CD14-positive monocyte (primary cell): Measurements from ENCODE around the gene ODF2. TPM values are rescaled to one million over a fixed set of nuclear protein-coding genes. Genes with fewer than 3 reads are reported as not detected.

Experiments used
- DNase-seq, 3 donors: peaks; one replicate each; pipeline ENCODE4 v3.0.0-alpha.2; 2011 to 2022
- H2AFZ ChIP-seq: 2 replicates; pipeline ENCODE4 v1.6.0; 2012; ENCODE audit warnings: mild to moderate bottlenecking, low read depth, low read length, inconsistent platforms; ENCODE audit not compliant: insufficient read depth, poor library complexity, severe bottlenecking
- H3K27ac ChIP-seq, 2 donors: 1 replicate in 1 of 2; 2 replicates in 1 of 2; pipeline ENCODE4 v1.5.1; 2012 to 2013; ENCODE audit warnings: low read length in 2 of 2, control low read depth in 1 of 2, inconsistent platforms in 1 of 2, low read depth in 1 of 2, mild to moderate bottlenecking in 1 of 2
- H3K27me3 ChIP-seq, 2 donors: one replicate each; pipeline versions ENCODE4 v1.6.0 to v1.6.1; 2011 to 2013; ENCODE audit warnings: low read length in 2 of 2; ENCODE audit not compliant: control insufficient read depth in 2 of 2, insufficient read depth in 2 of 2
- H3K36me3 ChIP-seq, 2 donors: replicated peaks in 1 of 2; 1 replicate in 1 of 2; 2 replicates in 1 of 2; pipeline versions ENCODE4 v1.5.1 to v1.6.1; 2012 to 2013; ENCODE audit warnings: low read length in 2 of 2, control low read depth in 1 of 2, inconsistent platforms in 1 of 2, mild to moderate bottlenecking in 1 of 2; ENCODE audit not compliant: insufficient read depth in 2 of 2, control insufficient read depth in 1 of 2
- H3K4me1 ChIP-seq, 2 donors: 1 replicate in 1 of 2; 2 replicates in 1 of 2; pipeline versions ENCODE4 v1.5.1 to v1.6.1; 2012 to 2013; ENCODE audit warnings: low read length in 2 of 2, control low read depth in 1 of 2, inconsistent platforms in 1 of 2, mild to moderate bottlenecking in 1 of 2, moderate library complexity in 1 of 2; ENCODE audit not compliant: insufficient read depth in 2 of 2, control insufficient read depth in 1 of 2
- H3K4me2 ChIP-seq: replicated peaks from 2 replicates; pipeline ENCODE3; 2012; ENCODE audit warnings: low read length, moderate library complexity, mild to moderate bottlenecking; ENCODE audit not compliant: poor library complexity, severe bottlenecking; ENCODE audit errors: extremely low read depth
- H3K4me3 ChIP-seq, 3 experiments: fragments of 200-600 bp in 1 of 3; sonication (generic) in 1 of 3; replicated peaks in 1 of 3; 1 replicate in 2 of 3; 2 replicates in 1 of 3; pipeline ENCODE4 v1.5.1; 2011 to 2013; ENCODE audit warnings: low read length in 3 of 3, mild to moderate bottlenecking in 3 of 3, control low read depth in 2 of 3, low read depth in 2 of 3, inconsistent platforms in 1 of 3, moderate library complexity in 1 of 3
- H3K79me2 ChIP-seq: 2 replicates; pipeline ENCODE4 v1.6.0; 2012; ENCODE audit warnings: mild to moderate bottlenecking, control low read depth, inconsistent platforms, low read length, moderate library complexity; ENCODE audit not compliant: insufficient read depth
- H3K9ac ChIP-seq: 2 replicates; pipeline ENCODE4 v1.6.0; 2017; ENCODE audit warnings: low read length, mild to moderate bottlenecking; ENCODE audit not compliant: insufficient read depth, poor library complexity, severe bottlenecking
- H3K9me3 ChIP-seq, 2 donors: replicated peaks in 1 of 2; 1 replicate in 1 of 2; 2 replicates in 1 of 2; pipeline versions ENCODE4 v1.5.1 to v1.6.1; 2012 to 2013; ENCODE audit warnings: low read length in 2 of 2, control low read depth in 1 of 2; ENCODE audit not compliant: control insufficient read depth in 1 of 2, insufficient read depth in 1 of 2
- H4K20me1 ChIP-seq: 2 replicates; pipeline ENCODE4 v1.6.0; 2012; ENCODE audit warnings: mild to moderate bottlenecking, low read length, control low read depth, moderate library complexity; ENCODE audit not compliant: insufficient read depth
- H3K27ac Mint-ChIP-seq, 7 donors: one replicate each; pipeline ENCODE4 v1.8.0; 2020; ENCODE audit warnings: mild to moderate bottlenecking in 7 of 7, mixed read lengths in 7 of 7, moderate library complexity in 6 of 7, inconsistent platforms in 2 of 7
- H3K27me3 Mint-ChIP-seq, 3 donors: one replicate each; pipeline ENCODE4 v1.8.0; 2021 to 2022; ENCODE audit warnings: low read depth in 3 of 3, mild to moderate bottlenecking in 3 of 3, mixed read lengths in 3 of 3, moderate library complexity in 3 of 3, inconsistent platforms in 1 of 3
- H3K36me3 Mint-ChIP-seq, 2 donors: one replicate each; pipeline ENCODE4 v1.8.0; 2020; ENCODE audit warnings: mixed read lengths in 2 of 2, inconsistent platforms in 1 of 2, mild to moderate bottlenecking in 1 of 2
- H3K4me1 Mint-ChIP-seq: one replicate; pipeline ENCODE4 v1.8.0; 2020; ENCODE audit warnings: mild to moderate bottlenecking, mixed read lengths
- H3K4me3 Mint-ChIP-seq, 2 donors: one replicate each; pipeline ENCODE4 v1.8.0; 2020; ENCODE audit warnings: mild to moderate bottlenecking in 2 of 2, mixed read lengths in 2 of 2, moderate library complexity in 1 of 2
- H3K9me3 Mint-ChIP-seq, 7 donors: one replicate each; pipeline ENCODE4 v1.8.0; 2020 to 2022; ENCODE audit warnings: mixed read lengths in 7 of 7, mild to moderate bottlenecking in 6 of 7, moderate library complexity in 6 of 7, inconsistent platforms in 2 of 7
- WGBS: methylation state at CpG from one replicate; pipeline ENCODE4 v1.1.5; 2013; ENCODE audit warnings: missing lambda C conversion rate; ENCODE audit not compliant: insufficient coverage; 5-methylcytosine and 5-hydroxymethylcytosine counted together
- intact Hi-C, 2 donors: fragments of 100-400 bp; cut with micrococcal nuclease; formaldehyde crosslinking; loops; one replicate each; pipeline versions ENCODE4 v1.15.0 to v1.15.1; 2023
- polyA plus RNA-seq, 3 donors: library from polyadenylated mRNA; depleted of rRNA in 1 of 3; unstranded in 2 of 3; stranded (reverse) in 1 of 3; fragments of 300-500 nt in 2 of 3; fragments of >200 nt in 1 of 3; fragmentation: Illumina TruSeq in 2 of 3; gene quantifications; 1 replicate in 2 of 3; 2 replicates in 1 of 3; pipeline ENCODE4 v1.2.3, GENCODE V29; 2012 to 2021
- TF ChIP-seq, protein P1 (sequence below): fragments of 200-600 bp; IDR thresholded peaks from one replicate; pipeline ENCODE4 v1.8.0; 2022; ENCODE audit warnings: antibody characterized with exemption, mild to moderate bottlenecking

The ODF2 gene
- polyA plus RNA-seq, 3 donors = 7.9 to 24.1 (median 11.4) TPM

GRCh38 chr9:128475867-128476266 lies 20.1 kb downstream of the ODF2 start:
- no peaks in the 10 kb centered on the region for H3K4me1 Mint-ChIP-seq
- Histone ChIP-seq H3K4me1 (no peaks in the 10 kb centered on the region), H3K27ac (no peak overlapping the region), H3K36me3 (peaks cover 56 to 76% of the 10 kb centered on the region in 2 donors), H3K27me3 (no peaks in the 10 kb centered on the region), H4K20me1 (no peaks in the 10 kb centered on the region), H2AFZ (no peak overlapping the region), H3K9me3 (no peaks in the 10 kb centered on the region), H3K9ac (no peak overlapping the region), H3K4me3 (no peak overlapping the region), H3K4me2 (no peak overlapping the region), H3K79me2 (no peaks in the 10 kb centered on the region)
- H3K4me3 Mint-ChIP-seq = no peak overlapping the region
- H3K27me3 Mint-ChIP-seq = no peaks in the 10 kb centered on the region
- peaks cover 0 to 2% (median 0%) of the 10 kb centered on the region in 7 donors for H3K9me3 Mint-ChIP-seq
- intact Hi-C loops = no loop called here
- no peak for DNase-seq
- WGBS = 100% methylated on average over 2 of the region's 7 CpGs
- peaks cover 57 to 80% of the 10 kb centered on the region in 2 donors for H3K36me3 Mint-ChIP-seq
- TF ChIP-seq, protein P1, sequence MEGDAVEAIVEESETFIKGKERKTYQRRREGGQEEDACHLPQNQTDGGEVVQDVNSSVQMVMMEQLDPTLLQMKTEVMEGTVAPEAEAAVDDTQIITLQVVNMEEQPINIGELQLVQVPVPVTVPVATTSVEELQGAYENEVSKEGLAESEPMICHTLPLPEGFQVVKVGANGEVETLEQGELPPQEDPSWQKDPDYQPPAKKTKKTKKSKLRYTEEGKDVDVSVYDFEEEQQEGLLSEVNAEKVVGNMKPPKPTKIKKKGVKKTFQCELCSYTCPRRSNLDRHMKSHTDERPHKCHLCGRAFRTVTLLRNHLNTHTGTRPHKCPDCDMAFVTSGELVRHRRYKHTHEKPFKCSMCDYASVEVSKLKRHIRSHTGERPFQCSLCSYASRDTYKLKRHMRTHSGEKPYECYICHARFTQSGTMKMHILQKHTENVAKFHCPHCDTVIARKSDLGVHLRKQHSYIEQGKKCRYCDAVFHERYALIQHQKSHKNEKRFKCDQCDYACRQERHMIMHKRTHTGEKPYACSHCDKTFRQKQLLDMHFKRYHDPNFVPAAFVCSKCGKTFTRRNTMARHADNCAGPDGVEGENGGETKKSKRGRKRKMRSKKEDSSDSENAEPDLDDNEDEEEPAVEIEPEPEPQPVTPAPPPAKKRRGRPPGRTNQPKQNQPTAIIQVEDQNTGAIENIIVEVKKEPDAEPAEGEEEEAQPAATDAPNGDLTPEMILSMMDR = no peak
- no peak overlapping the region for H3K27ac Mint-ChIP-seq

GRCh38 chr9:128479262-128479661 lies 23.5 kb downstream of the ODF2 start:
- no peak overlapping the region for H3K9ac ChIP-seq

More at GRCh38 chr9:128479262-128479661, 23.5 kb downstream of the ODF2 start:
- H3K27me3 ChIP-seq = no peaks in the 10 kb centered on the region
- H3K4me1 Mint-ChIP-seq = no peaks in the 10 kb centered on the region
- H3K27me3 Mint-ChIP-seq = no peaks in the 10 kb centered on the region
- peak overlapping the region in 1 of 7 donors; percentile 64 for H3K27ac Mint-ChIP-seq
- no peak overlapping the region for H3K4me3 ChIP-seq
- peaks cover 61 to 89% of the 10 kb centered on the region in 2 donors for H3K36me3 ChIP-seq
- no peak overlapping the region for H3K4me2 ChIP-seq
- H2AFZ ChIP-seq = no peak overlapping the region
- no peaks in the 10 kb centered on the region for H3K9me3 ChIP-seq
- no peak for DNase-seq
- no peak overlapping the region for H3K27ac ChIP-seq
- H3K4me3 Mint-ChIP-seq = no peak overlapping the region
- no peaks in the 10 kb centered on the region for H3K4me1 ChIP-seq
- TF ChIP-seq, protein P1 = no peak
- peaks cover 56 to 84% of the 10 kb centered on the region in 2 donors for H3K36me3 Mint-ChIP-seq
- 80% methylated on average over 1 of the region's 1 CpG for WGBS
- H4K20me1 ChIP-seq = no peaks in the 10 kb centered on the region
- H3K79me2 ChIP-seq = no peaks in the 10 kb centered on the region
- intact Hi-C loops = no loop called here
- peaks cover 0 to 2% (median 0%) of the 10 kb centered on the region in 7 donors for H3K9me3 Mint-ChIP-seq
